ENCODE data around the gene CSH2.

DNA sequence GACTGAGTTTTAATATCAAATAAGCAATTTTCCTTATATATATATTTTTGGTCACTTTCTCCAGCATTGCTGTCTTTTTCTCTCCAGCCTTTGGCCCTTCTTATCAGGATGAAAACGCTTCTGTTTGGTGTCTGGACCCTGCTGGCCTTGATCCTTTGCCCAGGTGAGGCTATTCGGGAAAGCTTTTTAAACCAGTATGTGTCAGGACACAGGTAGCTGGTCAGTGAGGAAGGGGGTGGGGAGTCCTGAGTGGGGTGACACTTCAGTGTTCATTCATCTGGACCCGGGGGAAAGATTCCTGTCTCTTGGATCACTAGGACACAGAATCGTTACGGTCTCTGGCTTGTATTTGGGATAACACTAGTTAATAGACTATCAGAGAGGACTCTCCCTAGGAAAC lies 18.8 kb downstream of the CSH2 start:
- TF ChIP-seq, protein P1, sequence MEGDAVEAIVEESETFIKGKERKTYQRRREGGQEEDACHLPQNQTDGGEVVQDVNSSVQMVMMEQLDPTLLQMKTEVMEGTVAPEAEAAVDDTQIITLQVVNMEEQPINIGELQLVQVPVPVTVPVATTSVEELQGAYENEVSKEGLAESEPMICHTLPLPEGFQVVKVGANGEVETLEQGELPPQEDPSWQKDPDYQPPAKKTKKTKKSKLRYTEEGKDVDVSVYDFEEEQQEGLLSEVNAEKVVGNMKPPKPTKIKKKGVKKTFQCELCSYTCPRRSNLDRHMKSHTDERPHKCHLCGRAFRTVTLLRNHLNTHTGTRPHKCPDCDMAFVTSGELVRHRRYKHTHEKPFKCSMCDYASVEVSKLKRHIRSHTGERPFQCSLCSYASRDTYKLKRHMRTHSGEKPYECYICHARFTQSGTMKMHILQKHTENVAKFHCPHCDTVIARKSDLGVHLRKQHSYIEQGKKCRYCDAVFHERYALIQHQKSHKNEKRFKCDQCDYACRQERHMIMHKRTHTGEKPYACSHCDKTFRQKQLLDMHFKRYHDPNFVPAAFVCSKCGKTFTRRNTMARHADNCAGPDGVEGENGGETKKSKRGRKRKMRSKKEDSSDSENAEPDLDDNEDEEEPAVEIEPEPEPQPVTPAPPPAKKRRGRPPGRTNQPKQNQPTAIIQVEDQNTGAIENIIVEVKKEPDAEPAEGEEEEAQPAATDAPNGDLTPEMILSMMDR (conservative IDR thresholded peaks at IDR 0.05; ENCODE audit: low read depth, low read length) = no peak
- TF ChIP-seq EZH2 (IDR thresholded peaks at IDR 0.05; ENCODE audit: borderline replicate concordance, low read depth, low read length, poor library complexity, severe bottlenecking) = no peak
